Upper lobe of left lung (tissue), 6 donors: ENCODE measurements around the gene TMEM200B. TPM values are rescaled to one million over a fixed set of nuclear protein-coding genes. Genes with fewer than 3 reads are reported as not detected.

Experiments
- ATAC-seq, 2 donors: fragments of 200-7000 bp; cut with Tn5 transposase; one replicate each; pipeline ENCODE4 v1.9.1; 2022; ENCODE audit warnings: mild to moderate bottlenecking in 2 of 2, moderate library complexity in 2 of 2; ENCODE audit not compliant: low FRiP score in 2 of 2
- DNase-seq, 2 donors: peaks; one replicate each; pipeline ENCODE4 v3.0.0-alpha.2; 2019 to 2020
- H3K27ac ChIP-seq, 4 donors: fragments of 200-600 bp; sonication (generic); one replicate each; pipeline ENCODE4 v1.5.1; 2016 to 2019
- H3K27me3 ChIP-seq, 4 donors: fragments of 200-600 bp; sonication (generic); one replicate each; pipeline ENCODE4 v1.5.1; 2017 to 2019
- H3K36me3 ChIP-seq, 4 donors: fragments of 200-600 bp; sonication (generic); one replicate each; pipeline ENCODE4 v1.5.1; 2016 to 2019
- H3K4me1 ChIP-seq, 4 donors: fragments of 200-600 bp; sonication (generic); one replicate each; pipeline ENCODE4 v1.5.1; 2018 to 2019
- H3K4me3 ChIP-seq, 4 donors: fragments of 200-600 bp; sonication (generic); one replicate each; pipeline ENCODE4 v1.5.1; 2017 to 2019; ENCODE audit warnings: mild to moderate bottlenecking in 2 of 4, moderate library complexity in 1 of 4
- H3K9me3 ChIP-seq, 4 donors: fragments of 200-600 bp; sonication (generic); one replicate each; pipeline ENCODE4 v1.5.1; 2018 to 2019
- CTCF ChIP-seq, 6 experiments: fragments of 450-650 bp in 4 of 6; fragments of 200-600 bp in 2 of 6; sonication (generic) in 2 of 6; IDR thresholded peaks; one replicate each; pipeline ENCODE4 v1.5.1; 2016 to 2019; ENCODE audit warnings: antibody characterized with exemption in 6 of 6
- EP300 ChIP-seq, 4 donors: sonication (generic); formaldehyde crosslinking; IDR thresholded peaks; one replicate each; pipeline ENCODE4 v1.5.1; 2017; ENCODE audit warnings: antibody characterized with exemption in 4 of 4, control low read depth in 2 of 4
- POLR2A ChIP-seq, 4 donors: fragments of 450-650 bp; IDR thresholded peaks; one replicate each; pipeline ENCODE4 v1.5.1; 2016 to 2017; ENCODE audit warnings: antibody characterized with exemption in 4 of 4, mild to moderate bottlenecking in 2 of 4
- POLR2AphosphoS5 ChIP-seq, 2 donors: sonication (generic); formaldehyde crosslinking; IDR thresholded peaks; one replicate each; pipeline ENCODE4 v1.5.1; 2017; ENCODE audit warnings: antibody characterized with exemption in 2 of 2
- WGBS, 2 donors: methylation state at CpG; one replicate each; pipeline ENCODE4 v1.1.5; 2017 to 2018; 5-methylcytosine and 5-hydroxymethylcytosine counted together
- total RNA-seq, 6 donors: library from RNA; depleted of rRNA in 4 of 6; stranded (reverse); fragments of >200 nt in 4 of 6; gene quantifications; one replicate each; pipeline versions ENCODE4 v1.1.0 to v1.2.1, GENCODE V29; 2016 to 2021
- donor health status: DM: no; HTN: no; CAD: no; lungs with moderate emphysema.
- donor health status: DM: no; HTN: yes; CAD: no; lungs with severe emphysema.

TMEM200B gene
- total RNA-seq, 6 donors from 2014 or later, result 2.1 to 6.6 (median 3.5) TPM

- WGBS, 2 donors, result 60 to 64% methylated on average over 3 of the region's 3 CpGs
Observed at GRCh38 chr1:29169976-29170375, 46.3 kb upstream of the TMEM200B start.

DNA sequence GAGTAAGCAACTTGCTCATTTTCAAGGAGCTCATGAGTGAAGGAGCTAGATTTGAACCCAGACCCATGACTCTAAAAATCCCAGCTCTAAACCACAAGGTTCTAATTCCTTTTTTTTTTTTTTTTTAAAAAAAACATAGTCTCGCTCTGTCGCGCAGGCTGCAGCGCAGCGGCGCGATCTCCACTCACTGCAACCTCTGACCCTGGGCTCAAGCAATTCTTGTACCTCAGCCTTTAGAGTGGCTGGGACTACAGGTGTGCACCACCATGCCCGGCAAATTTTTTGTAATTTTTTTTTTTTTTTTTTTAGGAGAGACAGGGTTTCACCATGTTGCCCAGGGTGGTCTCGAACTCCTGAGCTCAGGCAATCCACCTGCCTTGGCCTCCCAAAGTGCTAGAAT, 44.2 kb upstream of the TMEM200B start:
- DNase-seq (no peak), ATAC-seq (no peak)
- H3K4me1 ChIP-seq, result peaks cover 25 to 61% (median 43%) of the 10 kb centered on the region in 4 donors
- WGBS, 2 donors, result 98 to 99% methylated on average over 9 of the region's 9 CpGs
- no peak overlapping the region for H3K27ac ChIP-seq
- H3K9me3 ChIP-seq, result no peaks in the 10 kb centered on the region
- no peak for TF ChIP-seq CTCF (IDR thresholded peaks at IDR 0.05)
- no peak for TF ChIP-seq POLR2A (IDR thresholded peaks at IDR 0.05)
- TF ChIP-seq EP300 (IDR thresholded peaks at IDR 0.05), result no peak
- TF ChIP-seq POLR2AphosphoS5 (IDR thresholded peaks at IDR 0.05), result no peak
- no peaks in the 10 kb centered on the region for H3K27me3 ChIP-seq
- H3K4me3 ChIP-seq, result no peak overlapping the region
- peaks cover 4 to 51% (median 24%) of the 10 kb centered on the region in 4 donors for H3K36me3 ChIP-seq

More at GRCh38 chr1:29169976-29170375, 46.3 kb upstream of the TMEM200B start:
- H3K27ac ChIP-seq, result no peak overlapping the region
- no peak overlapping the region for H3K4me3 ChIP-seq
- no peak for TF ChIP-seq POLR2AphosphoS5 (IDR thresholded peaks at IDR 0.05)
- no peak for TF ChIP-seq EP300 (IDR thresholded peaks at IDR 0.05)
- TF ChIP-seq CTCF (IDR thresholded peaks at IDR 0.05), result no peak
- TF ChIP-seq POLR2A (IDR thresholded peaks at IDR 0.05), result no peak
- no peaks in the 10 kb centered on the region for H3K9me3 ChIP-seq
- H3K27me3 ChIP-seq, result no peaks in the 10 kb centered on the region
- peaks cover 25 to 65% (median 46%) of the 10 kb centered on the region in 4 donors for H3K4me1 ChIP-seq
- no peak for DNase-seq
- H3K36me3 ChIP-seq, result peaks cover 4 to 40% (median 22%) of the 10 kb centered on the region in 4 donors
- no peak for ATAC-seq

DNA sequence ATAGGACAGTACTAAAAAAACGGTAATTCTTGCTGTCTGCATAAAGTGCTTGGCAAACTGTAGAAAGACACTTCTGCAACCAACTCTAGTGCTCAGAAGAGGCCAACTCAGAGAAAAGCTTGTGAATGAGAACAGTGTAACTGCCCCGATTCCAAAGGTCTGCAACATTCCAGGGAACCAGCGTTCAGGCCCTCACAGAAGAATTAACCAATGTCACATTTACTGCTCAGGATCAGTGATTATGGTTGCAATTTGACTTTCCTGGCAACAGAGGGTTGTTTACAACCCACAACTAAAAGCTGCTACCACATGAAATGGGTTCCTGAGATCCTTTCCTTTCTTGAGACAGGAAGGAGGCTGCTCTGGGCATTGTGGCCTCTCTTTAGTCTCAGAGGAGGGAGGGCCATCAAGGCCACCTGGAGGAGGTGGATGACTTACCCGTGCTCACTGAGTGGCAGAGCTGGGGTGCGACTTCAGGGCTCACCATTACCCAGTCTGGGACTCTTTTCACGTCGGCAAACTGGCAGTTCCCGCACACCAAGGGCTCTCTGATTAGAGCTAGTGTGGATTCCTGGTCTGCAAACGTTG, 42.7 kb upstream of the TMEM200B start:
- H3K27me3 ChIP-seq, result no peaks in the 10 kb centered on the region
- peaks cover 4 to 51% (median 24%) of the 10 kb centered on the region in 4 donors for H3K36me3 ChIP-seq
- 65 to 71% methylated on average over 9 of the region's 9 CpGs for WGBS, 2 donors
- no peaks in the 10 kb centered on the region for H3K9me3 ChIP-seq
- DNase-seq (no peak), ATAC-seq (no peak)
- no peak overlapping the region for H3K27ac ChIP-seq
- H3K4me1 ChIP-seq, result peaks cover 38 to 63% (median 47%) of the 10 kb centered on the region in 4 donors
- H3K4me3 ChIP-seq, result no peak overlapping the region
- TF ChIP-seq POLR2AphosphoS5 (IDR thresholded peaks at IDR 0.05), result no peak
- TF ChIP-seq CTCF (IDR thresholded peaks at IDR 0.05), result no peak
- no peak for TF ChIP-seq POLR2A (IDR thresholded peaks at IDR 0.05)
- no peak for TF ChIP-seq EP300 (IDR thresholded peaks at IDR 0.05)

GRCh38 chr1:29164588-29164987, 40.9 kb upstream of the TMEM200B start:
- no peak overlapping the region for H3K27ac ChIP-seq
- H3K4me3 ChIP-seq, result no peak overlapping the region
- DNase-seq (no peak), ATAC-seq (no peak)
- TF ChIP-seq CTCF (IDR thresholded peaks at IDR 0.05), result no peak
- no peak for TF ChIP-seq EP300 (IDR thresholded peaks at IDR 0.05)
- TF ChIP-seq POLR2AphosphoS5 (IDR thresholded peaks at IDR 0.05), result no peak
- no peak for TF ChIP-seq POLR2A (IDR thresholded peaks at IDR 0.05)
- 94 to 97% methylated on average over 4 of the region's 4 CpGs for WGBS, 2 donors
- no peaks in the 10 kb centered on the region for H3K27me3 ChIP-seq
- H3K36me3 ChIP-seq, result peaks cover 4 to 63% (median 27%) of the 10 kb centered on the region in 4 donors
- peaks cover 24 to 56% (median 41%) of the 10 kb centered on the region in 4 donors for H3K4me1 ChIP-seq
- no peaks in the 10 kb centered on the region for H3K9me3 ChIP-seq
